Camera-type eye (tissue), 1 donor: Measurements from ENCODE around the gene RBM46. TPM values are rescaled to one million over a fixed set of nuclear protein-coding genes. Genes with fewer than 3 reads are reported as not detected.

Experiments used
- total RNA-seq: library from RNA; depleted of rRNA; stranded (reverse); fragments of >200 nt; gene quantifications from one replicate; pipeline ENCODE4 v1.2.3, GENCODE V29; 2014

Gene RBM46
- total RNA-seq, result not detected

GRCh38 chr4:154781126-154781982, at the start of gene RBM46:
TSS of gene RBM46 (plus strand) at chr4:154781272. CDS start at chr4:154796753, 15,481 bp downstream.

GRCh38 chr4:154743683-154744340, 37.3 kb upstream of the RBM46 start, which contains the start of gene LRAT:
TSS of gene LRAT (plus strand) at chr4:154744000. CDS start at chr4:154744327, 327 bp downstream.

Other genes with a start within 250 kb of the RBM46 start
- gene PLRG1, start 230.9 kb upstream of the RBM46 start, total RNA-seq, result 78.3 TPM
- gene FGB, start 218.3 kb upstream of the RBM46 start, total RNA-seq, result not detected
- not detected for gene FGA, start 190.5 kb upstream of the RBM46 start, total RNA-seq
- gene FGG, start 168.6 kb upstream of the RBM46 start, total RNA-seq, result not detected
- 7.0 TPM for gene LRAT, start 37.3 kb upstream of the RBM46 start, total RNA-seq